ENCODE data around the gene ZBTB7B. TPM values are rescaled to one million over a fixed set of nuclear protein-coding genes. Genes with fewer than 3 reads are reported as not detected.

The ZBTB7B gene
- total RNA-seq, 1 donor: 15.5 TPM

GRCh38 chr1:154957091-154957657 is 45.4 kb upstream of the ZBTB7B start:
- TF ChIP-seq, protein P1, sequence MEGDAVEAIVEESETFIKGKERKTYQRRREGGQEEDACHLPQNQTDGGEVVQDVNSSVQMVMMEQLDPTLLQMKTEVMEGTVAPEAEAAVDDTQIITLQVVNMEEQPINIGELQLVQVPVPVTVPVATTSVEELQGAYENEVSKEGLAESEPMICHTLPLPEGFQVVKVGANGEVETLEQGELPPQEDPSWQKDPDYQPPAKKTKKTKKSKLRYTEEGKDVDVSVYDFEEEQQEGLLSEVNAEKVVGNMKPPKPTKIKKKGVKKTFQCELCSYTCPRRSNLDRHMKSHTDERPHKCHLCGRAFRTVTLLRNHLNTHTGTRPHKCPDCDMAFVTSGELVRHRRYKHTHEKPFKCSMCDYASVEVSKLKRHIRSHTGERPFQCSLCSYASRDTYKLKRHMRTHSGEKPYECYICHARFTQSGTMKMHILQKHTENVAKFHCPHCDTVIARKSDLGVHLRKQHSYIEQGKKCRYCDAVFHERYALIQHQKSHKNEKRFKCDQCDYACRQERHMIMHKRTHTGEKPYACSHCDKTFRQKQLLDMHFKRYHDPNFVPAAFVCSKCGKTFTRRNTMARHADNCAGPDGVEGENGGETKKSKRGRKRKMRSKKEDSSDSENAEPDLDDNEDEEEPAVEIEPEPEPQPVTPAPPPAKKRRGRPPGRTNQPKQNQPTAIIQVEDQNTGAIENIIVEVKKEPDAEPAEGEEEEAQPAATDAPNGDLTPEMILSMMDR (IDR thresholded peaks at IDR 0.05; ENCODE audit: insufficient read depth, low read depth, low read length): no peak
- no peak for DNase-seq (ENCODE audit: low read depth)
- no peak overlapping the region for H3K4me3 ChIP-seq (ENCODE audit: low read depth, low read length)

DNA sequence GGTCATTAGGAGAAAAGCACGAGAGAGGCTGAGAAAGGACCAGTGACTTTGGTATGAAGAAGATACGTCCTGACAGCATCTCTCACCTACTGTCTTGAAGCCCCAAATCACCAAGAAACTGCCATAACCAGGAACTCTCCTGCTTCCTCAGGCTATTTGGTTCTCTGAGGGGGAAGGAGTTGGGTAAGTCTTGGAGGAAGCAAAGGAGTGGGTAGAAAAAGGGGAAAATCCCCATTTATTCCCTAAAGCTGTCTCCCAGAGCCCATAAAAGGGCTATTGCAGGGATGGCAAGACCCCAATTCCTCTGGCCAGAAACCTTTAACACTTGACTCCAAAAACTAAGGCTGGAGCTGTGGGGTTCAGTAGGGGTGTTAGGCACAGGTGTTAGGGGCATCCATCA is 44.6 kb upstream of the ZBTB7B start:
- TF ChIP-seq, protein P1 (IDR thresholded peaks at IDR 0.05; ENCODE audit: insufficient read depth, low read depth, low read length): no peak
- H3K4me3 ChIP-seq (ENCODE audit: low read depth, low read length): no peak overlapping the region

DNA sequence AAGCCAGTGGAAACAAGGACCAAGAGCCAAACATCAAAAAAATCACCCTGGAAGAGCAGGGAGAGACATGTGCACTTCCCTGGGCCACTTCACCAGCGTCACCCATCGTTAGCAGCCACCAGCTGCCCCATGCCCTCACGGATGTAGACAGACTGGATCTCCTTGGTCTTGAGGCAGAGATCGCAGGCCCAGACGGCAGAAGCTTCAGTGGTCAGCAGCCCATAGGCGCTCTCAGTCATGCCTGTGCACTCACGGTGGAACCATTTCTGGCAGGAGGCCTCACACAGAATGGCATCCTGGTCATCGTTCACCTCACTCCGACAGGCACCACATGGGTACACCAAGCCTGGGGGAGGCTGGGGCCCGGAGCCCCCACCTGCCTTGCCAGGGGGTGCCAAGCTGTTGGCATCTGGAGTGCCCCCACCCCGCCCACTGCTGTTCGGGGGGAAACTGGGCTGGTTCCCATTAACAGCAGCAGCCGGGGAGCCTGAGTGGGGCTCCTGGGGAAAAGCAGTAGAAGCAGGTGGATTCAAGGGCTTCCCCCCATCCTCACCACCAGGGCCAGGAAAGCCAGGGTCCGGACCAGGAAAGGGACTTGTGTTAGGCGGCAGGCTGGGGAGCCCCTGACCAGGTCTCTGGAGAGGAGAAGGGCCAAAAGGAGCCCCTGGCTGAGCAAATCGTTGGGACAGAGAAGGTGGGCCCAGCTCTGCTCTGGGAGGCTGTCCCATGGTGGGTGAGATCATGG is 43.7 kb upstream of the ZBTB7B start:
- DNase-seq (ENCODE audit: low read depth): no peak
- H3K4me3 ChIP-seq (ENCODE audit: low read depth, low read length): no peak overlapping the region
- TF ChIP-seq, protein P1 (IDR thresholded peaks at IDR 0.05; ENCODE audit: insufficient read depth, low read depth, low read length): no peak

More for the DNA sequence above, 44.6 kb upstream of the ZBTB7B start:
- DNase-seq (ENCODE audit: low read depth): no peak

GRCh38 chr1:154959426-154959780 is 43.2 kb upstream of the ZBTB7B start:
- TF ChIP-seq, protein P1 (IDR thresholded peaks at IDR 0.05; ENCODE audit: insufficient read depth, low read depth, low read length): no peak

GRCh38 chr1:154960446-154961136 is 42.0 kb upstream of the ZBTB7B start:
- TF ChIP-seq, protein P1 (IDR thresholded peaks at IDR 0.05; ENCODE audit: insufficient read depth, low read depth, low read length): no peak
- H3K4me3 ChIP-seq (ENCODE audit: low read depth, low read length): peak overlapping the region; percentile 73
- DNase-seq (ENCODE audit: low read depth): no peak

More at GRCh38 chr1:154959426-154959780, 43.2 kb upstream of the ZBTB7B start:
- H3K4me3 ChIP-seq (ENCODE audit: low read depth, low read length): no peak overlapping the region
- no peak for DNase-seq (ENCODE audit: low read depth)

DNA sequence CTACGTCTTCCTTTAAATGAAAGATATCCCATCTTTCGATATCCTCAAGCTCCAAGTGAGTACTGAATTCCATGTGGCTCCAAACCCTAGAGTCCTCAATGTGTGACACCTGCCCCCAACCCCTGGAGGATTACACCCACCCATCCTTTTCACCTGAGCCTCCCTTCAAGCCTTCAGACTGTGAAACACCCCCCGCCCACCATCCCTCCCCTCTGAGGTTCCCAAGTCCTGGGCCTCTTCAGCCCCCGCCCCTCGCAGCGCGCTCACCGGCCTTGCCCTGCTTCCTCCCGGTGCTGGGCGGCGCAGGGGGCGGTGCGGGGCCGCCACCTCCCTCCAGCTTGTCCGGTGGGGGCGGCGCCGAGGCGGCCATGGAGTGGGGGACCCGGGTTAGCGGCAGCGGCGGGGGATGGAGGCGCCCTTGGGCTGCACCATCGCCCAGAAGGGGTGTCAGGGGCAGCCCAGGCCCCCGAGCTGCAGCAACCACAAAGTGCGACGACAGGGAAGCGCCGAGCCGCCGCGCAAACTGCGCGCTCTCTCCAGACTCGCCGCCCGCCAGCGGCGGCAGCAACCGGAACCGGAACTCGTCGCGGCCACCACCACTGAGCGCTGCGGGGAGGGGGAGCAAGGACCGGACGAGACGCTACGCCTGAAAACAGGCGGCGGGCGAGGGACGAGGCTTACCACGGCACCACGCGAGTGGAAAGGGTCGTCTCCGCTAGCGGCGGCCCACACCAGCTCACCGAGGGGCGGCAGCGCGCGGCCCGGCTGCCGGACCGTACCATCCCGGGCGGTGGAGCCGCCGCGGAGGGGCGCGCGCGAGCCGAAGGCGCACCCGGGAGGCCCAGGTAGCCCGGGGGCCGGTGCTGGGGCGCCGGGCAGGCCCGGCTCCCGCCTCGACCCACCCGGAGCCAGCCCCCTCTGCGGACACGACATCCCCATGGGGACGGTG is 41.1 kb upstream of the ZBTB7B start, which contains the start of gene PYGO2:
TSS of gene PYGO2 (minus strand) at position 576 of the 949 bp plus-strand sequence. CDS start at position 370, 206 bp downstream.
- DNase-seq (ENCODE audit: low read depth): peak; percentile 74
- H3K4me3 ChIP-seq (ENCODE audit: low read depth, low read length): peak within 1 kb of the TSS; percentile 73
- TF ChIP-seq, protein P1 (IDR thresholded peaks at IDR 0.05; ENCODE audit: insufficient read depth, low read depth, low read length): peak; percentile 26

Measured in fibroblast of villous mesenchyme (primary cell).